ENCODE results near the gene DRG1.

DRG1 gene

DNA sequence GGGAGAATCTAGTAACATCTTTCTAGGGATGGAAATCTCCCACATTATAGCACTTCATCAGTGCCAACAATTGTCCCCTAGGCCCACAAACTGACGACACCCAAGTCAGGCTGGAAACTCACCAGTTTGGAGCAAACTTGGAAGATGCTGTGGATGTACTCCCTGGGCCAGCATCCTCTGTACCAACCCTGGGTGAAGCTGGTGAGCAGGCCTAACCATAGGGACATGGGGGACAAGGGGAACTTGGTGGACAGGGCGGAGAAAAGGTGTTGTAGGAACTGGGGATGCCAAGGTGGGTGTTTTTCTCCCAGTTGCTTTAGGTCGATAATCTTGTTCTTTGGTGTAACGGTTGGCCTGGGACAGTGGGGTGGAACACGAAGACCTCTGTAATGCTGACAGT, 42.2 kb downstream of the DRG1 start:
- ChIA-PET POLR2A (interaction anchor here (0.6 kb wide), 1 partner anchor 37 kb away, joined by 3 read pairs; no protein-coding TSS in a partner anchor), CTCF (no interaction called here)
- H3K27me3 ChIP-seq (replicated peaks in 2 of 5; ENCODE audit: control insufficient read depth in 4 of 5, insufficient read depth in 5 of 5, low read length in 4 of 5), result no peaks in the 10 kb centered on the region
- WGBS (ENCODE audit: insufficient coverage), result 100% methylated on average over 2 of the region's 5 CpGs
- no peaks in the 10 kb centered on the region for H3K9me3 ChIP-seq (ENCODE audit: control extremely low read depth in 1 of 5, control insufficient read depth in 4 of 5, insufficient read depth in 2 of 5, low read depth in 1 of 5, low read length in 4 of 5)
- H3K4me3 ChIP-seq (ENCODE audit: control insufficient read depth in 1 of 7, extremely low read depth in 1 of 7, insufficient read depth in 4 of 7, low read depth in 2 of 7, low read length in 6 of 7), result no peak overlapping the region
- H3K36me3 ChIP-seq (ENCODE audit: control insufficient read depth in 4 of 4, insufficient read depth in 4 of 4, low read length in 3 of 4), result peaks cover 27 to 94% (median 66%) of the 10 kb centered on the region in 4 experiments
- DNase-seq, result no peak
- H3K27ac ChIP-seq (ENCODE audit: insufficient read depth in 1 of 2, low read depth in 1 of 2, low read length in 2 of 2, poor library complexity in 1 of 2, severe bottlenecking in 2 of 2), result no peak overlapping the region
- H3K4me1 ChIP-seq (ENCODE audit: control extremely low read depth in 1 of 4, control insufficient read depth in 4 of 4, insufficient read depth in 4 of 4, low read length in 3 of 4), result no peaks in the 10 kb centered on the region

- WGBS (ENCODE audit: insufficient coverage), result 100% methylated on average over 5 of the region's 5 CpGs
- Histone ChIP-seq H3K36me3 (ENCODE audit: control insufficient read depth in 4 of 4, insufficient read depth in 4 of 4, low read length in 3 of 4) (peaks cover 20 to 94% (median 65%) of the 10 kb centered on the region in 4 experiments), H3K9me3 (ENCODE audit: control extremely low read depth in 1 of 5, control insufficient read depth in 4 of 5, insufficient read depth in 2 of 5, low read depth in 1 of 5, low read length in 4 of 5) (no peaks in the 10 kb centered on the region), H3K4me1 (ENCODE audit: control extremely low read depth in 1 of 4, control insufficient read depth in 4 of 4, insufficient read depth in 4 of 4, low read length in 3 of 4) (no peaks in the 10 kb centered on the region), H3K4me3 (ENCODE audit: control insufficient read depth in 1 of 7, extremely low read depth in 1 of 7, insufficient read depth in 4 of 7, low read depth in 2 of 7, low read length in 6 of 7) (no peak overlapping the region), H3K27me3 (replicated peaks in 2 of 5; ENCODE audit: control insufficient read depth in 4 of 5, insufficient read depth in 5 of 5, low read length in 4 of 5) (no peaks in the 10 kb centered on the region), H3K27ac (ENCODE audit: insufficient read depth in 1 of 2, low read depth in 1 of 2, low read length in 2 of 2, poor library complexity in 1 of 2, severe bottlenecking in 2 of 2) (no peak overlapping the region)
- DNase-seq, result no peak
- ChIA-PET POLR2A (interaction anchor here (0.7 kb wide), 1 partner anchor 23 kb away, joined by 3 read pairs; no protein-coding TSS in a partner anchor), CTCF (interaction anchor here (0.9 kb wide), 1 partner anchor 9 kb away, joined by 3 read pairs; no protein-coding TSS in a partner anchor)
Measured at GRCh38 chr22:31442768-31443489, 43.5 kb downstream of the DRG1 start.

- Histone ChIP-seq H3K4me3 (ENCODE audit: control insufficient read depth in 1 of 7, extremely low read depth in 1 of 7, insufficient read depth in 4 of 7, low read depth in 2 of 7, low read length in 6 of 7) (no peak overlapping the region), H3K9me3 (ENCODE audit: control extremely low read depth in 1 of 5, control insufficient read depth in 4 of 5, insufficient read depth in 2 of 5, low read depth in 1 of 5, low read length in 4 of 5) (no peaks in the 10 kb centered on the region), H3K27ac (ENCODE audit: insufficient read depth in 1 of 2, low read depth in 1 of 2, low read length in 2 of 2, poor library complexity in 1 of 2, severe bottlenecking in 2 of 2) (no peak overlapping the region), H3K27me3 (replicated peaks in 2 of 5; ENCODE audit: control insufficient read depth in 4 of 5, insufficient read depth in 5 of 5, low read length in 4 of 5) (no peaks in the 10 kb centered on the region), H3K36me3 (ENCODE audit: control insufficient read depth in 4 of 4, insufficient read depth in 4 of 4, low read length in 3 of 4) (peaks cover 18 to 94% (median 65%) of the 10 kb centered on the region in 4 experiments), H3K4me1 (ENCODE audit: control extremely low read depth in 1 of 4, control insufficient read depth in 4 of 4, insufficient read depth in 4 of 4, low read length in 3 of 4) (no peaks in the 10 kb centered on the region)
- ChIA-PET CTCF (no interaction called here), POLR2A (no interaction called here)
- WGBS (ENCODE audit: insufficient coverage), result 100% methylated on average over 2 of the region's 7 CpGs
- DNase-seq, result no peak
Measured at GRCh38 chr22:31443516-31443915, 44.1 kb downstream of the DRG1 start.

GRCh38 chr22:31445642-31446041, 46.2 kb downstream of the DRG1 start:
- WGBS (ENCODE audit: insufficient coverage), result no CpG with 5 or more reads among the region's 3 CpGs
- no peaks in the 10 kb centered on the region for H3K9me3 ChIP-seq (ENCODE audit: control extremely low read depth in 1 of 5, control insufficient read depth in 4 of 5, insufficient read depth in 2 of 5, low read depth in 1 of 5, low read length in 4 of 5)
- CTCF ChIA-PET, result no interaction called here
- no peaks in the 10 kb centered on the region for H3K27me3 ChIP-seq (replicated peaks in 2 of 5; ENCODE audit: control insufficient read depth in 4 of 5, insufficient read depth in 5 of 5, low read length in 4 of 5)
- peaks cover 18 to 83% (median 57%) of the 10 kb centered on the region in 4 experiments for H3K36me3 ChIP-seq (ENCODE audit: control insufficient read depth in 4 of 4, insufficient read depth in 4 of 4, low read length in 3 of 4)
- H3K4me3 ChIP-seq (ENCODE audit: control insufficient read depth in 1 of 7, extremely low read depth in 1 of 7, insufficient read depth in 4 of 7, low read depth in 2 of 7, low read length in 6 of 7), result no peak overlapping the region
- peaks cover 0 to 4% (median 1%) of the 10 kb centered on the region in 4 experiments for H3K4me1 ChIP-seq (ENCODE audit: control extremely low read depth in 1 of 4, control insufficient read depth in 4 of 4, insufficient read depth in 4 of 4, low read length in 3 of 4)
- POLR2A ChIA-PET, result no interaction called here
- DNase-seq, result no peak
- H3K27ac ChIP-seq (ENCODE audit: insufficient read depth in 1 of 2, low read depth in 1 of 2, low read length in 2 of 2, poor library complexity in 1 of 2, severe bottlenecking in 2 of 2), result no peak overlapping the region

- no CpG with 5 or more reads among the region's 3 CpGs for whole genome bisulfite sequencing (ENCODE audit: insufficient coverage)
- H3K27me3 ChIP-seq (replicated peaks in 2 of 5; ENCODE audit: control insufficient read depth in 4 of 5, insufficient read depth in 5 of 5, low read length in 4 of 5), result no peaks in the 10 kb centered on the region
- CTCF ChIA-PET, result no interaction called here
Measured at GRCh38 chr22:31446208-31446607, 46.8 kb downstream of the DRG1 start.

GRCh38 chr22:31446767-31447166, 47.4 kb downstream of the DRG1 start:
- peaks cover 16 to 78% (median 50%) of the 10 kb centered on the region in 4 experiments for H3K36me3 ChIP-seq (ENCODE audit: control insufficient read depth in 4 of 4, insufficient read depth in 4 of 4, low read length in 3 of 4)
- peaks cover 0 to 4% (median 1%) of the 10 kb centered on the region in 4 experiments for H3K4me1 ChIP-seq (ENCODE audit: control extremely low read depth in 1 of 4, control insufficient read depth in 4 of 4, insufficient read depth in 4 of 4, low read length in 3 of 4)
- 100% methylated on average over 1 of the region's 2 CpGs for WGBS (ENCODE audit: insufficient coverage)
- DNase-seq, result no peak
- no peak overlapping the region for H3K4me3 ChIP-seq (ENCODE audit: control insufficient read depth in 1 of 7, extremely low read depth in 1 of 7, insufficient read depth in 4 of 7, low read depth in 2 of 7, low read length in 6 of 7)
- no peaks in the 10 kb centered on the region for H3K9me3 ChIP-seq (ENCODE audit: control extremely low read depth in 1 of 5, control insufficient read depth in 4 of 5, insufficient read depth in 2 of 5, low read depth in 1 of 5, low read length in 4 of 5)
- ChIA-PET POLR2A (no interaction called here), CTCF (no interaction called here)
- no peaks in the 10 kb centered on the region for H3K27me3 ChIP-seq (replicated peaks in 2 of 5; ENCODE audit: control insufficient read depth in 4 of 5, insufficient read depth in 5 of 5, low read length in 4 of 5)
- no peak overlapping the region for H3K27ac ChIP-seq (ENCODE audit: insufficient read depth in 1 of 2, low read depth in 1 of 2, low read length in 2 of 2, poor library complexity in 1 of 2, severe bottlenecking in 2 of 2)

More at GRCh38 chr22:31446208-31446607, 46.8 kb downstream of the DRG1 start:
- H3K4me1 ChIP-seq (ENCODE audit: control extremely low read depth in 1 of 4, control insufficient read depth in 4 of 4, insufficient read depth in 4 of 4, low read length in 3 of 4), result peaks cover 0 to 4% (median 1%) of the 10 kb centered on the region in 4 experiments
- H3K9me3 ChIP-seq (ENCODE audit: control extremely low read depth in 1 of 5, control insufficient read depth in 4 of 5, insufficient read depth in 2 of 5, low read depth in 1 of 5, low read length in 4 of 5), result no peaks in the 10 kb centered on the region
- POLR2A ChIA-PET, result no interaction called here
- H3K27ac ChIP-seq (ENCODE audit: insufficient read depth in 1 of 2, low read depth in 1 of 2, low read length in 2 of 2, poor library complexity in 1 of 2, severe bottlenecking in 2 of 2), result no peak overlapping the region
- peaks cover 16 to 78% (median 55%) of the 10 kb centered on the region in 4 experiments for H3K36me3 ChIP-seq (ENCODE audit: control insufficient read depth in 4 of 4, insufficient read depth in 4 of 4, low read length in 3 of 4)
- H3K4me3 ChIP-seq (ENCODE audit: control insufficient read depth in 1 of 7, extremely low read depth in 1 of 7, insufficient read depth in 4 of 7, low read depth in 2 of 7, low read length in 6 of 7), result no peak overlapping the region
- DNase-seq, result no peak

DNA sequence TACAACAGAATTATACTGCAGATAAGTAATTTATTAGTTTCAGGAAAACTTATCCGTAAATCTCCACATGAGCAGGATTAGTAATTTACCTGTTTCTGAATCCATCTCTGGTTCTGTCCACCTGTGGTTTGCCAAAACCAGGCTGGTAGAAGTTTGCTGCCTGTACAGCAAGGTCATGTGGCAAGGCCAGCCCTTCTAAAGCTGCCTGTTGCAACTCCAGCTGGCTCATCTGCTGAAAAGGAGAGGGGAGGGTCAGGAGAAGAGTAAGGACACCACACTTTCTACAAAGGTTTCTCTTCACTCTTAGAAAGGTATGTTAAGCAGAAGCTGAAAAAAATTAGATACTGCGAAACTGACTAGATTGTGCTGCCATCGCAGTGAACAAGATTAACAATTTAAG, 47.9 kb downstream of the DRG1 start:
- H3K27ac ChIP-seq (ENCODE audit: insufficient read depth in 1 of 2, low read depth in 1 of 2, low read length in 2 of 2, poor library complexity in 1 of 2, severe bottlenecking in 2 of 2), result no peak overlapping the region
- H3K36me3 ChIP-seq (ENCODE audit: control insufficient read depth in 4 of 4, insufficient read depth in 4 of 4, low read length in 3 of 4), result peaks cover 19 to 77% (median 46%) of the 10 kb centered on the region in 4 experiments
- no peak for DNase-seq
- WGBS (ENCODE audit: insufficient coverage), result no CpG with 5 or more reads among the region's 3 CpGs
- POLR2A ChIA-PET, result no interaction called here
- no peaks in the 10 kb centered on the region for H3K9me3 ChIP-seq (ENCODE audit: control extremely low read depth in 1 of 5, control insufficient read depth in 4 of 5, insufficient read depth in 2 of 5, low read depth in 1 of 5, low read length in 4 of 5)
- CTCF ChIA-PET, result interaction anchor here (1.3 to 1.4 kb wide), 2 partner anchors 9 to 11 kb away, joined by 3 to 5 read pairs; no protein-coding TSS in a partner anchor
- no peak overlapping the region for H3K4me3 ChIP-seq (ENCODE audit: control insufficient read depth in 1 of 7, extremely low read depth in 1 of 7, insufficient read depth in 4 of 7, low read depth in 2 of 7, low read length in 6 of 7)
- peaks cover 0 to 4% (median 1%) of the 10 kb centered on the region in 4 experiments for H3K4me1 ChIP-seq (ENCODE audit: control extremely low read depth in 1 of 4, control insufficient read depth in 4 of 4, insufficient read depth in 4 of 4, low read length in 3 of 4)
- H3K27me3 ChIP-seq (replicated peaks in 2 of 5; ENCODE audit: control insufficient read depth in 4 of 5, insufficient read depth in 5 of 5, low read length in 4 of 5), result no peaks in the 10 kb centered on the region
